DLD1 (cell line): ENCODE results near the gene SLC2A9.

Experiments used
- in situ Hi-C: cut with HindIII; loops from 2 replicates; pipeline ENCODE4 v1.10.0; 2017; ENCODE audit warnings: low sequenced_read_pairs

SLC2A9 gene

GRCh38 chr4:10046471-10046870 lies 25.2 kb upstream of the SLC2A9 start:
- in situ Hi-C loops, result no loop called here

- in situ Hi-C loops, result no loop called here
Measured at GRCh38 chr4:10045481-10045880, 24.2 kb upstream of the SLC2A9 start.

GRCh38 chr4:10041036-10041435 lies 19.7 kb upstream of the SLC2A9 start:
- in situ Hi-C loops, result no loop called here

- in situ Hi-C loops, result no loop called here
Measured at GRCh38 chr4:10040049-10040892, 19.0 kb upstream of the SLC2A9 start.

- in situ Hi-C loops, result no loop called here
Measured at GRCh38 chr4:10036807-10037342, 15.6 kb upstream of the SLC2A9 start.

- in situ Hi-C loops, result no loop called here
Measured at GRCh38 chr4:10035130-10035529, 13.8 kb upstream of the SLC2A9 start.

- in situ Hi-C loops, result no loop called here
Measured at GRCh38 chr4:10034612-10035104, 13.4 kb upstream of the SLC2A9 start.

GRCh38 chr4:10034136-10034535 lies 12.8 kb upstream of the SLC2A9 start:
- in situ Hi-C loops, result no loop called here

GRCh38 chr4:10033191-10033881 lies 12.0 kb upstream of the SLC2A9 start:
- in situ Hi-C loops, result no loop called here

GRCh38 chr4:10032625-10033024 lies 11.3 kb upstream of the SLC2A9 start:
- in situ Hi-C loops, result no loop called here

GRCh38 chr4:10031668-10032590 lies 10.6 kb upstream of the SLC2A9 start:
- in situ Hi-C loops, result no loop called here

GRCh38 chr4:10030972-10031667 lies 9.8 kb upstream of the SLC2A9 start:
- in situ Hi-C loops, result no loop called here

GRCh38 chr4:10029403-10029802 lies 8.1 kb upstream of the SLC2A9 start:
- in situ Hi-C loops, result no loop called here

GRCh38 chr4:10028910-10029309 lies 7.6 kb upstream of the SLC2A9 start:
- in situ Hi-C loops, result no loop called here

GRCh38 chr4:10026485-10026884 lies 5.2 kb upstream of the SLC2A9 start:
- in situ Hi-C loops, result no loop called here

GRCh38 chr4:10025230-10025806 lies 4.0 kb upstream of the SLC2A9 start:
- in situ Hi-C loops, result no loop called here

- in situ Hi-C loops, result no loop called here
Measured at GRCh38 chr4:10024303-10024702, 3.0 kb upstream of the SLC2A9 start.

- in situ Hi-C loops, result no loop called here
Measured at GRCh38 chr4:10023806-10024205, 2.5 kb upstream of the SLC2A9 start.

GRCh38 chr4:10023050-10023419 lies 1.7 kb upstream of the SLC2A9 start:
- in situ Hi-C loops, result no loop called here
